Body of pancreas (tissue), 4 donors: ENCODE results near the gene C1QTNF12. TPM values are rescaled to one million over a fixed set of nuclear protein-coding genes. Genes with fewer than 3 reads are reported as not detected.

ENCODE experiments used
- ATAC-seq: fragments of 150-250 bp; one replicate; pipeline ENCODE4 v1.9.1; 2016
- DNase-seq, 4 donors: peaks; one replicate each; pipeline ENCODE4 v3.0.0-alpha.2; 2019
- H3K27ac ChIP-seq, 4 donors: fragments of 200-600 bp; sonication (generic); 1 replicate in 3 of 4; 2 replicates in 1 of 4; pipeline versions ENCODE4 v1.5.1 to v1.6.1; 2016 to 2019; ENCODE audit warnings: mild to moderate bottlenecking in 1 of 4, mixed read lengths in 1 of 4, moderate library complexity in 1 of 4
- H3K27me3 ChIP-seq, 2 donors: fragments of 200-600 bp; sonication (generic); one replicate each; pipeline ENCODE4 v1.6.0; 2016; ENCODE audit warnings: mild to moderate bottlenecking in 1 of 2
- H3K36me3 ChIP-seq, 2 donors: fragments of 200-600 bp; sonication (generic); replicated peaks in 1 of 2; 2 replicates each; pipeline ENCODE4 v1.5.1; 2016; ENCODE audit warnings: low read depth in 2 of 2; ENCODE audit not compliant: insufficient read depth in 1 of 2
- H3K4me1 ChIP-seq: fragments of 200-600 bp; sonication (generic); one replicate; pipeline ENCODE4 v1.6.0; 2016
- H3K4me3 ChIP-seq, 2 donors: fragments of 200-600 bp; sonication (generic); 1 replicate in 1 of 2; 2 replicates in 1 of 2; pipeline ENCODE4 v1.5.1; 2016 to 2019
- H3K9me3 ChIP-seq, 3 donors: fragments of 200-600 bp; sonication (generic); 1 replicate in 2 of 3; 2 replicates in 1 of 3; pipeline ENCODE4 v1.5.1; 2016
- POLR2A ChIP-seq, 3 donors: fragments of 450-650 bp; IDR thresholded peaks; one replicate each; pipeline ENCODE4 v1.6.1; 2016; ENCODE audit warnings: antibody characterized with exemption in 3 of 3, mild to moderate bottlenecking in 2 of 3
- WGBS, 2 donors: methylation state at CpG; one replicate each; pipeline ENCODE4 v1.1.5; 2017; 5-methylcytosine and 5-hydroxymethylcytosine counted together
- intact Hi-C: fragments of 100-400 bp; cut with DNase I; formaldehyde crosslinking; loops from one replicate; pipeline ENCODE4 v1.15.1; 2023
- total RNA-seq, 2 donors: library from RNA; depleted of rRNA; stranded (reverse); fragments of >200 nt; gene quantifications; one replicate each; pipeline ENCODE4 v1.1.0, GENCODE V29; 2016
- TF ChIP-seq, protein P1 (sequence below), 7 experiments: fragments of 450-650 bp in 4 of 7; fragments of 200-600 bp in 3 of 7; sonication (generic) in 3 of 7; IDR thresholded peaks; one replicate each; pipeline ENCODE4 v1.5.1; 2016 to 2019; ENCODE audit warnings: antibody characterized with exemption in 7 of 7

C1QTNF12 gene
- total RNA-seq, 2 donors from 2014 or later = not detected

DNA sequence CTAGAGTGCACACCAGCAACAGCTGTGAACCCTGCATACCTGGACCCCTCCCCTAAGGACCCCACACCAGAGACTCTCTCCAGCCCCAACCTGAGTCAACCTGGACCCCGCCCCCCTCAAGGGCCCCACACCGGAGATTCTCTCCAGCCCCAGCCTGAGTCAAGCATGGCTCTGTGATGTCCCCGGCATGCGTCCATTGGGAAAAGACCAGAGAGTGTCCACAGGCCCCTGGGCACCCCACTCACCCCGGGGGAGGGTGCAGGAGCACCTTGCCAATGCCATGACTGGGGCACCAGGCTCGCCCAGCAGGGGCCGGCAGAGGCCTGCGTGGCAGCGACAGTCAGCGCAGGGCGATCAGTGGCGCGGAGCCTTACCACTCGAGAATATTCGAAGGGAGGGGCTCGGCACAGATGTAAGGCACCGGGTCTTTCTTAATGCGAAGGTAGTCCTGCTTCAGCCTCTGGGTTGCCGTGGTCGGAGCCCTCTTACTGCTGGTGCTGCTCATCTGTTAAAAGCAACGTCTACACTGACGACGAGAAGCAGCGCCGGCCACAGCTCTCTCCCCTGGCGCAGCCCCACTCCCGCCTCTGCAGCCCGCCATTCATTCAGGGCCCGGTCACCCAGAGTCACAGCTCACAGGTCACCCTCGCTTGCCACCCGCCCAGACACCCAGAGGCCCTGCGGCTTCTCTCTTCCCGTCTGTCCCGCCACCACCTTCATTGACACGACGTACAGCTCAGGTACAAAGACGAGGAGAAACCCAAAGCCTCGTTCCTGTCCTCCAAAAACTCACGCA, 21.2 kb upstream of the C1QTNF12 start:
- H3K9me3 ChIP-seq = no peaks in the 10 kb centered on the region
- no peak for TF ChIP-seq POLR2A (IDR thresholded peaks at IDR 0.05)
- TF ChIP-seq, protein P1, sequence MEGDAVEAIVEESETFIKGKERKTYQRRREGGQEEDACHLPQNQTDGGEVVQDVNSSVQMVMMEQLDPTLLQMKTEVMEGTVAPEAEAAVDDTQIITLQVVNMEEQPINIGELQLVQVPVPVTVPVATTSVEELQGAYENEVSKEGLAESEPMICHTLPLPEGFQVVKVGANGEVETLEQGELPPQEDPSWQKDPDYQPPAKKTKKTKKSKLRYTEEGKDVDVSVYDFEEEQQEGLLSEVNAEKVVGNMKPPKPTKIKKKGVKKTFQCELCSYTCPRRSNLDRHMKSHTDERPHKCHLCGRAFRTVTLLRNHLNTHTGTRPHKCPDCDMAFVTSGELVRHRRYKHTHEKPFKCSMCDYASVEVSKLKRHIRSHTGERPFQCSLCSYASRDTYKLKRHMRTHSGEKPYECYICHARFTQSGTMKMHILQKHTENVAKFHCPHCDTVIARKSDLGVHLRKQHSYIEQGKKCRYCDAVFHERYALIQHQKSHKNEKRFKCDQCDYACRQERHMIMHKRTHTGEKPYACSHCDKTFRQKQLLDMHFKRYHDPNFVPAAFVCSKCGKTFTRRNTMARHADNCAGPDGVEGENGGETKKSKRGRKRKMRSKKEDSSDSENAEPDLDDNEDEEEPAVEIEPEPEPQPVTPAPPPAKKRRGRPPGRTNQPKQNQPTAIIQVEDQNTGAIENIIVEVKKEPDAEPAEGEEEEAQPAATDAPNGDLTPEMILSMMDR (IDR thresholded peaks at IDR 0.05) = no peak
- no peaks in the 10 kb centered on the region for H3K27me3 ChIP-seq
- no peak overlapping the region for H3K4me3 ChIP-seq
- DNase-seq = no peak
- H3K36me3 ChIP-seq = peaks cover 0 to 6% of the 10 kb centered on the region in 2 donors
- intact Hi-C loops = no loop called here
- ATAC-seq = no peak
- H3K4me1 ChIP-seq = peaks cover 27% of the 10 kb centered on the region
- WGBS, 2 donors = 92 to 95% methylated on average over 25 to 39 of the region's 39 CpGs
- no peak overlapping the region for H3K27ac ChIP-seq

DNA sequence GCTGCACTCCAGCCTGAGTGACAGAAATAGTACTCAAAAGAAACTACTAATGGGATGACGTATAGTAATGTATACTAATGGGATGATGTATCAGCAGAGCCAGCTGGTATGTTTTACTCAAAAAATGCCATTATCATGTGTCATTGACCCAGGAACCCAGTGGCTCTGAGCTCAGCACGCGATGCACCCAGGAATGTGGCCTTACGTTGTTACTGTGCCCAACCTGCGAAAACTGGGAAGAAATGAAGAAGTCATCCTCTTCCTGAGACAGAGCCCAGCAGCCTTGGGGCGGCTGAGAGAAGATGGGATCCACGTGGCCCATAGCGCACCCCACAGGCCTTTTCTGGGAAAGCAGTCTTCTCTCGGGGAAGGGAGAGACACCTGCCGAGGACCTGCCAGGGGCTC, 18.3 kb upstream of the C1QTNF12 start:
- intact Hi-C loops = no loop called here
- ATAC-seq (no peak), DNase-seq (no peak)
- no peaks in the 10 kb centered on the region for H3K27me3 ChIP-seq
- no peak overlapping the region for H3K4me3 ChIP-seq
- H3K27ac ChIP-seq = no peak overlapping the region
- no peak for TF ChIP-seq POLR2A (IDR thresholded peaks at IDR 0.05)
- TF ChIP-seq, protein P1 (IDR thresholded peaks at IDR 0.05) = no peak
- WGBS, 2 donors = 90 to 93% methylated on average over 10 of the region's 10 CpGs
- peaks cover 11 to 19% of the 10 kb centered on the region in 2 donors for H3K36me3 ChIP-seq
- H3K4me1 ChIP-seq = no peaks in the 10 kb centered on the region
- H3K9me3 ChIP-seq = no peaks in the 10 kb centered on the region

DNA sequence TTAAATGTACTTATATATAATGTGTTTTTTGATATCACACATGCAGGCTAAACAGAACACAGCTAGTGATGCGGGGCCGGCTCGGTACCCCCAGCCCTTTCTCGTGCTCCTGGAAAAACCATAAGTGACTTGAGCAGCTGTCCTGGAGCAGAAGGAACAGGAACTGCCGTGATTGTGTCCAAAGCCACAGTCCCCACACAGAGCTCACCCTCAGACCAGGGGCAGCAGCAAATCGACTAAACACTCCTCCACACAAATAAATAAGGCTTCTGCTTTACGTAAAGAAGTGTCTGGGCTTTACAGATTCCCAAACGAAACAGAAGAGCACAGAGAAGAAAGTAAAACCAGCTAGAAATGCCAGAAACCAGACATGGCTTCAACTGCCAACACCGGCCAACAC, 17.5 kb upstream of the C1QTNF12 start:
- WGBS, 2 donors = 85 to 90% methylated on average over 9 of the region's 9 CpGs
- Histone ChIP-seq H3K27me3 (no peaks in the 10 kb centered on the region), H3K4me3 (no peak overlapping the region), H3K4me1 (no peaks in the 10 kb centered on the region), H3K27ac (no peak overlapping the region), H3K36me3 (peaks cover 11 to 22% of the 10 kb centered on the region in 2 donors), H3K9me3 (no peaks in the 10 kb centered on the region)
- DNase-seq (no peak), ATAC-seq (no peak)
- intact Hi-C loops = no loop called here
- TF ChIP-seq, protein P1 (IDR thresholded peaks at IDR 0.05) = no peak
- no peak for TF ChIP-seq POLR2A (IDR thresholded peaks at IDR 0.05)

DNA sequence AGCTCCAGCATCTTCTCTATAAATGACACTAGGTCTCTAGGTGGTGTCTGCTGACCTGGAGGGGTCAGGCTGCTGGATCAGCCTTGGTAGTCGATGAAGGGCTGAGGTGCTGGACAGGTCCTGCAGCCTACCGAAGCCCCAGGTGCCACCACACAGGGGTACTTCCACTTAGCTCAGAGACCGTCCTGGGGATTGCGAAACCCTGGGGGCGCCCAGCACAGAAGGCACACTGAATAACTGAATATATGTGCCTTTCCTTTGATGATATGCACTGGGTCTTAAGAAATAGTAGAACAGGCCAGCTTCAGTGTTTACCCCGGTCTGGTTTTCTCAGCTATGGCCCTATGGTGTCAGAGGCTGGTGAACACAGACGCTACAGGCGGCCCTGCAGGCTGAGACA, 16.2 kb upstream of the C1QTNF12 start:
- WGBS, 2 donors = 87 to 94% methylated on average over 4 to 8 of the region's 8 CpGs
- Histone ChIP-seq H3K36me3 (peaks cover 11 to 24% of the 10 kb centered on the region in 2 donors), H3K4me3 (no peak overlapping the region), H3K4me1 (no peaks in the 10 kb centered on the region), H3K27ac (no peak overlapping the region), H3K9me3 (no peaks in the 10 kb centered on the region), H3K27me3 (no peaks in the 10 kb centered on the region)
- ATAC-seq (no peak), DNase-seq (no peak)
- no peak for TF ChIP-seq POLR2A (IDR thresholded peaks at IDR 0.05)
- TF ChIP-seq, protein P1 (IDR thresholded peaks at IDR 0.05) = no peak
- intact Hi-C loops = no loop called here

DNA sequence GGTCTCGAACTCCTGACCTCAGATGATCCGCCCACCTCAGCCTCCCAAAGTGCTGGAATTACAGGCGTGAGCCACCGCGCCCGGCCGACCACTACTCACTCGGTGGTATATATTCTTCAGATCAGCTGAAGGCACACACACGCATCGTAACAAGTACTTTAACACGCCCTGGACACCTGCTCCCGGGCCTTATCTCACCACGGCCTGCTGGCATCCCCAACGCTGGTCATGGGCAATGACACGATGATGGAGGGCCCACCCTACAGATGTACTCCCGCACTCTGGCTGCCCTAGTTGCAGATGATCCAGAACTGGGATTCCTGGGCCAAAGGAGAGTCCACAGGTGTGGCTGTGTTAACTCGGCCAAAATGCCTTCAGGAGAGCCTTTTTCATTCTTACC, 15.5 kb upstream of the C1QTNF12 start:
- H3K36me3 ChIP-seq = peaks cover 11 to 24% of the 10 kb centered on the region in 2 donors
- H3K4me1 ChIP-seq = no peaks in the 10 kb centered on the region
- intact Hi-C loops = no loop called here
- TF ChIP-seq, protein P1 (IDR thresholded peaks at IDR 0.05) = no peak
- TF ChIP-seq POLR2A (IDR thresholded peaks at IDR 0.05) = no peak
- no peaks in the 10 kb centered on the region for H3K9me3 ChIP-seq
- ATAC-seq = no peak
- H3K4me3 ChIP-seq = no peak overlapping the region
- no peak for DNase-seq
- H3K27ac ChIP-seq = no peak overlapping the region
- no peaks in the 10 kb centered on the region for H3K27me3 ChIP-seq
- WGBS, 2 donors = 87 to 93% methylated on average over 6 to 17 of the region's 17 CpGs
